ENCODE results near the gene PLCG1.
"Not testable (repeated sequence)": the region's sequence is repeated elsewhere in the genome, so short reads cannot be mapped to it uniquely, and the experiment has no call there.

PLCG1 gene

DNA sequence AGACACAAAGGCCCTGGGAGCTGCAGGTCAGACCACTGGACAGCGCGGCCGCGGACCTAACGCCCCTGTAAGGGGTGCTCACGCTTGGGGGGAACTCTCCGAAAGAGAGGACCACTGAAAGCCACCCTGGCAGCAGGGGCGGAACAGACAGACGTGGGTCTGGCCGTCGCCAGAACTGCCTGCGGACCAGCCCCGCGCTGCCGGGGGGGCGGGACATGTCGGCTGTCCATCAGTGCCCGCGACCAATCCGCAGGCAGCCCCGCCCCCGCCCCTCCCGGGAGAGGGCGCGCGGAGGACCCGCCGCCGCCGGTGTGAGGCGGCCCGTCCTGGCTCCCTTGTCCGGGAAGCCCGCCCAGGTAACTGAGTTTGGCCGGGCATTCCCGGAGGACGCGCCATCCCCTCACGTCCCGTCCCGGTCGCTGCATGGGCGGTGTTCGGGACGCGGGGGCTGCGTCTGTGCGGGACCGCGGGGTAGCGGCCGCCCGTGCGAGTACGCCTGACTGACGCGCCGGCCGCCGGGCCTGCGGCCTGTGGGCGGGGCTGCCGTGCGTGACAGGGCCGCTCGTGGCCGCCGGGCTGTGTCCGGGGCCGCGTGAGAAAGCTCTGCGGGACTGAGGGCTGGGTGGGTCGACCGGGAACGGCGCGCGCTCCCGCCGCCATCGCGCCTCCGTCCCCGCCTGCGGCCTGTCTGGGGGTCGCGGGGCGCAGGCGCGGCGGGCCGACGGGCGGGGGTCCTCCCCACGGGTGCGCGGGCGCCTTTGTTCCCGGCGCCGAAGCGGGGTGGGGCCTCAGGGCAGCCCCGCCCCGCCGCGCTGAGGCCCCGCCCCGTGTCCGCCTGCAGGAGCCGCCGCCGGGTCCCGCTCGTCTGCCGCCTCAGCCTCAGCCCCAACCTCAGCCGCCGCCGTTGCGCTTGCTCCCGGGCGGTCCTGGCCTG lies at the start of gene PLCG1:
Gene PLCG1, plus strand, starts transcription at position 864 of the 934 bp plus-strand sequence. CDS start 99 bp downstream, outside the sequence.
- peak; percentile 96 for DNase-seq (ENCODE audit: low spot score)

DNA sequence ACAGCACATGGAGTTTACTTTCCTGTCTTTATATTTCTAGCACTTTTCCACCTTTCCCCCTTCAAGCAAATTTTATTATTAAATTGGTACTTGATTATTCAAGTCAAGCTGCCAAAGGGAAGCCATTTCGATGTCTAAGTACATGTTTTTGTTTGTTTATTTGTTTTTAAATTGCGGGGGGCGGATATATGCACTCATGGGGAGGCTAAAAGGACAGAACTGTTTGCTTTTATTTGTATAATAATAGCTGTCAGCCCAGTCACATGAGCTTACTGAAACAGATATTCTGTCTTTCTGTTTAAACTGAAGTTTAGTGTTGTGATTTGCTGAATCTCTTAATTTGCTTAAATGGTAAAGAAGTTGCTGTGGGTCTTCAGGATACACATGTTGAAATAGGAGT lies 49.6 kb upstream of the PLCG1 start:
- DNase-seq (ENCODE audit: low spot score), result no peak

DNA sequence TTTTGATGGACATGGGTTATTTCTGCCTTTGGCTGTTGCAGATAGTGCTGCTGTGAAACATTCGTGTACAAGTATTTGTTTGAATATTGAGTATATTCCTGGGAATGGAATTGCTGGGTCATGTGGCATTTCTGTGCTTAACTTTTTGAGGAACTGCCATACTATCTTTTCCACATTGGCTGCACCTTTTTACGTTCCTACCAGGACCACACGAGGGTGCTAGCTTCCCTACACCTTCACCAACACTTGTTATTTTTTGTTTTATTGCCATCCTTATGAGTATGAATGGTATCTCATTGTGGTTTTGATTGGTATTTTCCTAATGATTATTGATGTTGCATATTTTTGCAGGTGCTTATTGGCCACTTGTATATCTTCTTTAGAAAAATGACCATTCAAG lies 47.8 kb upstream of the PLCG1 start:
- DNase-seq (ENCODE audit: low spot score), result no peak

DNA sequence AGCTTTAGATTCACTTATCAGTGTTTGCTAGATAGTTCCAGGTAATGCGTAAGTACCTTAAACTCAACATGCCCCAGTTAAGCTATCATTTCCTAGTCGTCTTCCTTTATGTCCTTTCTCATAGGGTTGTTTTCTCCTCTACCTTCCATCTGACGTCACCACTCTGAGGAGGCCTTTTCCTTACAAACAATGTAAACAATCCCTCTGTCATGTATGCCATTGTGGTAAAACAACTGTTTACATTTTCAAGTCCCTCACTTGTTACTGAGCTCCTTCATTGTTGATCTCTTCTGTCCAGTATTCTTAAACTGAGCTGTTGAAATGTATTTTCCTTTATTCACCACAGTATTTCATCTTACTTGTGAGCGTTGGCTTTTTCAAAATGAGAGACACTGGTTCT lies 45.4 kb upstream of the PLCG1 start:
- DNase-seq (ENCODE audit: low spot score), result no peak

DNA sequence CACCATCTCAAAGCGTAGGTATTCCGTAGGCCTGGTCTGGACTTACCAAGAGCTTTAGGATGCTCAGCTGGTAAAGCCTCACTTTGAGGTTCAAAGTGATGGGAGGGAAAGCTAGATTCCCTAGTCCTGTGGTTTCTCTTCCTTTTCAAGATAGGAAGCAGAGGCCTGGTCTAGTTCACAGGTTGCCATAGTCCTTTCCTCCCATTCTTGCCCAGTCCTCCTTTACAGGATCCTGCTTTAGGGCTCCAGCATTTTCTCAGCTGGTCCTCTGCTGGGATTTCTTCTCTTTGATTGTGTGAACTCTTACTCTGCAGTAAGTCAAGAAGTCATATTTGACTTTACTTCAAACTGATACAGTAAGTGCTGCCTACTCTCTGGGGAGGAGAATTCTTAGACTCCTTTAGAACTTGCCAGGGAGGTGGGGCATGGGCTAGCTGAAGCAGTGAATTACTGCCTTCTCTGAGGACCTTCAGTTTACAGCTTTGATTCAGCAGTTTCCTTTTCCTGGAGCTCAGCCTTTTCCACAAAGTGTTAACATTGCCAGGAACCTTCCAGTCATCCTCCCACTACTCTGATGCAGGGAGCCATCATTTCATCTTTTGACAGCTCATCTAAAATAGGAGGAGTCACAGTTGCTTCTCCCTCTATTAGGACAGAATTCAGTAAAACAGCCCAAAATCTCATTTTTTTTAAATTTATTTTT lies 42.8 kb upstream of the PLCG1 start:
- DNase-seq (ENCODE audit: low spot score), result no peak

DNA sequence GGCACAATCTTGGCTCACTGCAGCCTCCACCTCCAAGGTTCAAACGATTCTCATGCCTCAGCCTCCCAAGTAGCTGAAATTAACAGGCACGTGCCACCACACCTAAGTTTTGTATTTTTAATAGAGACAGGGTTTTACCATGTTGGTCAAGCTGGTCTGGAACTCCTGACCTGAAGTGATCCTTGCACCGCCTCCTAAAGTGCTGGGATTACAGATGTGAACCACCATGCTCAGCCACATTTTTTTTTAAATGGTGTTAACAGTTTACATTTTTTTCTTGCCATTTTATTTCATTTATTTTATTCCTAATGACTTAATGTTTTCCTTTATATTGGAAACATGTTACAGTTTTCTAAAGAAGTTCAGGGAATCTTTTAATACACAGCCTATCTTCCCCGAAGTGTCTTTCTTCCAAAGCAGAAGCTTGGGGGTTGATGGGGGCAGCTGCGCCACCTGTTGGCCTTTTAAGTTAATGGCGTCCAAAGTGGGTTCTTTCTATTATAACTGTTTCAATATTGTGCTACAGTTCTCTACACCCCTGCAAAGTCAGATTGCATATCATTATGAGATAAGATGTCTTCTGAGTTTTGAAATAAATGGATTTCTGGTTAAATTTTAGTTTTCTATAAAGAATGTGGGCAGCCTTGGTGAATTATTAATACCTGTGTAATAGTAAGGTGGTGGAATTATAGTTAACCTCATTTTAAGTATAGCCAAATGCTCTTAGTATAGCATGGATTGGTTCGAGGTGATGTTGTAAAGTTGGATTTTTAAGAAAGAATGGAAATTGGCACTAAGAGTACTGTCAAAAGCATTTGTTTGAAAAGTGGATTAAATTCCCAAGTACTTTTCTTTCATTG lies 42.0 kb upstream of the PLCG1 start:
- DNase-seq (ENCODE audit: low spot score), result no peak

DNA sequence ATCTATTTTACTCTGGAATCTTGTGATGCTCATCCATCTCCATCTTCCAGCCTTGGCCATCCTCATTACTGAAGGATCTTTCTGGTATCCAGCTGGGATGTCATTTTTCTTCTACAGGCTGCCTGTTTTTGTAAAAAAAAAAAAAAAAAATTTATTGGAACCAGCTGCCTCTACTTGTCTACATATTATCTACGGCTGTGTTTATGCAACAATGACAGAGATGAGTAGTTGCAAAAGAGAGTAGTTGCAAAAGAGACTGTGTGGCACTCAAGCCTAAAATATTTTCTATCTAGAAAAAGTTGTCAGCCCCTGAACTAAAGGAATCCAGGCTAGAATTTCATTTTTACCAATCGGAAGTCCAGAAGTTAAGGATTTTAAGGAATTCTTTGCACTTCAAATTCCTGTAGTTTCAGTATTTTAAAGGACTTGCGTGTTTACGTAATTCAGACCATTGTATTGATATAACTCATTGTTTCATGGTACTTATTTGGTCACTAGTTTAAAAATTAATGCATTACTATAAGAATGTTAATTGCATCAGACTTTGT lies 38.6 kb upstream of the PLCG1 start:
- no peak for DNase-seq (ENCODE audit: low spot score)

DNA sequence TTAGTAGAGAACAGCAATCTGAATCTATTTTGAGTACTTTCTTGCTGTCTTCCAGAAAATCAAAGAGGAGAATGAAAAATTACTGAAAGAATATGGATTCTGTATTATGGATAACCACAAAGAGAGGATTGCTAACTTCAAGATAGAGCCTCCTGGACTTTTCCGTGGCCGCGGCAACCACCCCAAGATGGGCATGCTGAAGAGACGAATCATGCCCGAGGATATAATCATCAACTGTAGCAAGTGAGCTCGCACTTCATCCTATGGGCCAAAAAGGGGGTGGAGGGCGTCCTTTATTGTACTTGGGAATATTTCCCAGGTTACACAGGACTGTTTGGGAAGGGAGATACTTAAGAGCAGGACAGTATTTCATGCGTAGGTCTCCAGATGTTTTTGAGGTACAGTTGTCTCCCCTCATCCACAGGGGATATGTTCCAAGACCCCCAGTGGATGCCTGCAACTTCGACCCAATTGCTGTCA lies 37.3 kb upstream of the PLCG1 start:
- DNase-seq (ENCODE audit: low spot score), result no peak

DNA sequence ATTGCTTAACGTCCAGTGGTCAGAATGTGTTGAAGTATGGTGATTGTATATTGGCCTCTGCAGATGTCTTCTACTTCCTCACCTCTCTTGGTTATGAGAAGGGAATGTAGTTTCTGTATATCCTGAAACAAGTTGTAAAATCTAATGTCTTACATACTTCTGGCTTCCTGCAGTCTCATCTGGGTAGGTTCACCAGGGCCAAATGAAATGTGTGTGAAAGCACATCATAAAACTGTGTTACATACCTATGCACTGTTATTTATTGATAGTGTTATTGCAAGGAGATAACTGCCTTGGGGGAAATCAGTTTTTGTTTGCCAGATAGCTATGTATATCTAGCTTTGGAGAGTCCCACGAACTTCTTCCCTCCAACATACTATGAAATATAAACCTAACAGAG lies 35.7 kb upstream of the PLCG1 start:
- no peak for DNase-seq (ENCODE audit: low spot score)

DNA sequence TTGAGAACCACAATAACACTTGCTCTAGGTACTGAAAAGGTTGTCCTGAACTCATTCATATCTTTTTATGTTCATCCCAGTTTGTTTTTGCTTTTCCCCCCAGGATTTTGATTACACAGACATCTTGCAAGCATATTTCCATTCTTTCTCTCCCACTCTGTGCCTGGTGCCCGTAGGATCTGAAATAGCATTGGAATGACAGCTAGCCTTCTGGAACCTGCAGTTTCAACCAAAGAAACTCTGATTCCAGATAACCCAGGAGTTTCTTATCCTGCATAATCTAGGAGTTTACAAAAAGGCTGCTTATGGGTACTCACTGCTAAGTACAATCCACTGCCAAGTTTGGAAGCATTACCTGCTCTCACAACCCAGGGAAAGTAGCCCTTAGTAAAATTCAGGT lies 28.8 kb upstream of the PLCG1 start:
- no peak for DNase-seq (ENCODE audit: low spot score)

DNA sequence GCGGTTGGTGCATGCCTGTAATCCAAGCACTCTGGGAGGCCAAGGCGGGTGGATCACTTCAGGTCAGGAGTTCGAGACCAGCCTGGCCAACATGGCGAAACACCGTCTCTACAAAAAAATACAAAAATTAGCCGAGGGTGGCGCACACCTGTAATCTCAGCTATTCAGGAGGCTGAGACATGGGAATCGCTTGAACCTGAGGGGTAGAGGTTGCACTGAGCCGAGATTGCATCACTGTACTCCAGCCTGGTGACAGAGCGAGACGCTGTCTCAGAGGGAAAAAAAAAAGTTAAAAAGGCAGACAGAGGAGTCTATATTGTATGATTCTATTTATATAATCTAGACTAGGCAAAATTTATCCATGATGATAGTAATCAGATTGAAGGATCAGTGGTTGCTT lies 27.3 kb upstream of the PLCG1 start:
- DNase-seq (ENCODE audit: low spot score), result no peak

DNA sequence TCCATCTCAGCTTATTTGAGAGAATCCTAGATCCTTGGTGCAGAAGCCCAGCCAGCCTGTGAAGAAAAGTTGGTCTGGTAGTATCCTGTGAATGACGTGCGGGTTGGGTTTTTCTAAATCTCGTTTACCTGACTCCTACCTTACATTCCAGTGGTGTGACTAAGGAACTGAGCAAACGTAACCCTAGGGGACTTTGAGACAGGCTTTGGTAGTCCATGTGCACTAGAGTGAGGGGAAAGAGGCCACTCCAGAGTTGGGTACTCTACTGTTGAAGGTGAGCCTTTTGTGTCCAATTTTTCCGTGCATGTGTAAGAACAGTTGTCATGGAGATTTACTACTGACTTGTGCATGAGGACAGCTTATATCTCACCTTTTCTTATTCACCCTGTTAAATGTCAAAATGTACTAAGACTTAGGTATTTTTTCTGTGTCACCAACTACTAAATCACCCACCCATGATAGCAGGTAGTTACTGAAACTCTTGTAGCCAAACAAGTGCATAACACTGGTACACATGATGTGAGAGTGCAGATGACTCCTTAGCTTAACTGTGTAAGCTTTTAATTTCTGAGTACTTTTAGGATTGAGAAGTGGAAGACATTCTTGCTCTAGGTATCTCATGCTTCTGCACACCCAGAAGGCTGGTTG lies 26.3 kb upstream of the PLCG1 start:
- no peak for DNase-seq (ENCODE audit: low spot score)

DNA sequence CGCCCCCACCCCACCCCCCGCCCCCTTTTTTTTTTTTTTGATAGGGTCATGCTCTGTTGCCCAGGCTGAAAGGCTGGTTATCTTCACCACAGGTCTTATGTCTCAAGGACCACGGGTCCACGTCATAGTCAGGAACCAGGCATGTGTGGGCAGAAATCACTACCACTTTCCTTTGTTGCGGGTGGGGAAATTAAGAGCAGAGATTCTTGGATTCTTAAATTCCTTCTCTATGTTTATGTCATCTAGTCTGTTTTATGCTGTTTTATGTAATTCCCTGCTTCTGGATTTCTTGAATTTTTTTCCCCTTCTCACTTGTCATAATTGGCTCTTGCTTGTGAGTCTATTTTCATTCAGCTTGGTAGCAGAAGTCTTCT lies 25.8 kb upstream of the PLCG1 start:
- DNase-seq (ENCODE audit: low spot score), result no peak

DNA sequence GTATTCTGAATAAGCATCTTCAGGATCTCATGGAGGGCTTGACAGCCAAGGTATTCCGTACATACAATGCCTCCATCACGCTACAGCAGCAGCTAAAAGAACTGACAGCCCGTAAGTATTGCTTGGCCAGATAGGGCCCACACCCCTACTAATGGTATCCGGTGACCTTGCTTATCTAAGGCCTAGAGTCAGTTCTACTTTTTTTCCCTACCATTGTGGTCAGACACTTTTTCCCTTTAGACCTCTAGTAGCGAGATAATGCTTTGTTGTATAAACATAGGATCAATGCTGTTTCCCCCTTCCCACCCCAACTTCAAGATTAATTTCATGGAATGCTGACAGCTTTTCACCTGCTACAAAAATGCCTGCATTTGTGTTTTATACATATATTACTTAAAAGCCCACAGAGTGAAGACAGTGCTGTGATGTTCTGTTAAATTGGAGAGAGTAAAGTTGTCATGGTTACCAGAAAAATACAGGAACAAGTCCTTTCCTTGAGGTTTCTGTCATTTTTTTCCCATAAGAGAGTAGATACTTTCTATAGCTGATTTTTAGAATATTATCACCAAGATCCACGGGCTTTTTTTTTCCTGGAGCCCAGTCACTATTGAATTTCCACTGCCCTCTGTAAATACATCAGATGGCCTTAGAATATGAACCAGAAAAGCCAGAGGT lies 20.9 kb upstream of the PLCG1 start:
- no peak for DNase-seq (ENCODE audit: low spot score)

DNA sequence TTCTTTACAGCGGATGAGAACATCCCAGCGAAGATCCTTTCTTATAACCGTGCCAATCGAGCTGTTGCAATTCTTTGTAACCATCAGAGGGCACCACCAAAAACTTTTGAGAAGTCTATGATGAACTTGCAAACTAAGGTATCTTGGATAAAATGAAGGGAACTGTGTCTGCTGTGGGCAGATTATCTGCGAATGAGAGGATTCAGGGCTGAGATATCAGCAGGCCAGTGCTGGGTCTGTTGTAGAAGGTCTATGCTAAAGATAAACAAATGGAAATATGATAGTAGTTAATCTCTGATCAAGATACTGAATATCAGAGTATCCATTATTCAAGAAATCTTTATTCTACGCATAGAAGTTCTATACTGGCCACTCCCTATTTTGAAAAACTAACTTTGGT lies 19.2 kb upstream of the PLCG1 start:
- DNase-seq (ENCODE audit: low spot score), result not testable (repeated sequence)

DNA sequence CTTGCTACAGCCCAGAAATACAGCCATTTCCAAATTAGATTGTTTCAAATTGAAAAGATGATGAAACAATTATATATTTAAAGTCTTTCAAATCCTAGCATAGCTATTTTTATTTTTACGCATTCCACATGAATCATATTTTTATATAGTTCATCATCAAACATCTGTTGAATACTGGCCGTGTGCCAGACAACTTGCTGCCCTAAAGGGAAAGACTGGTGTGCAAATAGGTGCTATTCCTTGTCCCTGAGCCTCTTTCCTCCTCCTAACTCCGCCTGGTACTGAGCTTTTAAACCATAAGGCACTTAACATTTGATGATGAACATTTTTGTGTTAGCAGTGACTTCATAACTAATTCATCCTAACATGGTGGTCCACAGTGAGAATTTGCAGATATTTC lies 18.7 kb upstream of the PLCG1 start:
- DNase-seq (ENCODE audit: low spot score), result no peak

DNA sequence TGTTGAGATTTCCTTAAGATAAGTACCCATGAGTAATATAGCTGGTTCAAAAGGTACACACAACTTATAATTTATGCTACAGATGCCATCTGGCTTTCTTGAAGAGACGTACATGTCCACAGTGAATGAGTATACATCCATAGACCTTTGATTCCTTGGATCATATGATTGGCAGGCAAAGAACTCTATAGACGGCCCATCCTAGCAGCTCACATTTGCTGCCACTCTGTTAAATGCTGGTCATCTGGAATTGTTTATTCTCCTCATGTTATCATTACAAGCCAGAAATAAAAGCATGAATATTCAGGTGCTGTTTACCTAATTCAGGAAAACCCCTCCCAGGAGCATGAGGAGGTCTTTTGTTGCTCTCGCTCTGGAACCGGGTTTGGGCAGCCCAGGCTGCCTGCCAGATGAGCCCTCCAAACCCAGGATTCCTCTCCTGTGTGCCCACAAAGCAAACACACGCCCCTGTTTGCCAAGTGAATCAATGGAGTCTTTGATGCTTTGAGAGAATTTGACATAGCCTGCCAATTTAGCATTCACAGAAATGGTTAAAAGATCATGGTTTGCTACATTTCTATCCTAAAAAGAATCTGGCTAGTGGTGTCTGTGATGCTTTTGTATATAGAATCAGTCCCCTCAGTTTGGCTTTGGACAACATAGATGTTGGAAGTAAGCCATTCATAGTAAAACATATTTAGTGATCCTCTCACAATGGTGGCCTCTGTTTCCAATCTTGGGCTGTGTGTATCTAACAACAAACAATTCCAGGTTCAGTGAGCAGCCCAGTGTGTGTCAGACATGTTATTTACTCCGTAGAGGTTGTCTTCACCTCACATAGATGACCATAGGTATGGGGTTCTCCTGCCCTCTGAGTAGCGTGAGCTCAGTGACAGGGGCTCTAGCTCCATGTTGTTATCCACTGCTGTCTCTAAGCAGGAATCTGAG lies 17.5 kb upstream of the PLCG1 start:
- no peak for DNase-seq (ENCODE audit: low spot score)

DNA sequence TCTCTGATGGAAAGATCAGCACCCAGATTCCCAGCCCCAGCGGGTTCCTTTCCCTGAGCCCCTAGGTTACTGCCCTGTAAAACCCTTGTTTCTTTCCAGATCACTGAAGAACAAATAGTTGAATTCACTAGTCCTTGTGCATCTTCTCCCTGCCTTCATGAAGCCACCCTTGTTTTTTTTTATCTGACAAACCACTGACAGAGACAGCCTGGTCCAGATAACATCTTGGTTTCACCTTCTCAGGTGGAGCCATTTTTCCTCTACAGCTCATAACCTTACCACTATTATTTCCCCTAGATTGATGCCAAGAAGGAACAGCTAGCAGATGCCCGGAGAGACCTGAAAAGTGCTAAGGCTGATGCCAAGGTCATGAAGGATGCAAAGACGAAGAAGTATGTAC lies 15.9 kb upstream of the PLCG1 start:
- no peak for DNase-seq (ENCODE audit: low spot score)

DNA sequence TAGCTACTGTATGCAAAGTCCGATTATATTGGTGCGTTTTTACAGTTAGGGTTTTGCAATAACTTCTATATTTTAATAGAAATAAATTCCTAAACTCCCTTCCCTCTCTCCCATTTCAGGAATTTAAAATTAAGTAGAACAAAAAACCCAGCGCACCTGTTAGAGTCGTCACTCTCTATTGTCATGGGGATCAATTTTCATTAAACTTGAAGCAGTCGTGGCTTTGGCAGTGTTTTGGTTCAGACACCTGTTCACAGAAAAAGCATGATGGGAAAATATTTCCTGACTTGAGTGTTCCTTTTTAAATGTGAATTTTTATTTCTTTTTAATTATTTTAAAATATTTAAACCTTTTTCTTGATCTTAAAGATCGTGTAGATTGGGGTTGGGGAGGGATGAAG lies 13.7 kb upstream of the PLCG1 start:
- no peak for DNase-seq (ENCODE audit: low spot score)

Measured in left forelimb (tissue), 1 donor.